Measurements from ENCODE around the gene IPMK.

Gene IPMK

GRCh38 chr10:58267713-58268453 is at the start of gene IPMK:
TSS of gene IPMK (minus strand) at chr10:58267894. CDS start at chr10:58267611, 283 bp downstream.
- peak; percentile 95 to 97 for DNase-seq
- TF ChIP-seq GATA1 (IDR thresholded peaks at IDR 0.05; ENCODE audit: low read depth, low read length) (no peak), POLR2A (IDR thresholded peaks at IDR 0.05; ENCODE audit: low read length) (peak; percentile 56)

- DNase-seq, result no peak
- TF ChIP-seq POLR2A (IDR thresholded peaks at IDR 0.05; ENCODE audit: low read length), result no peak
Observed at GRCh38 chr10:58316874-58317273, 49.2 kb upstream of the IPMK start.

GRCh38 chr10:58311026-58311425 is 43.3 kb upstream of the IPMK start:
- TF ChIP-seq POLR2A (IDR thresholded peaks at IDR 0.05; ENCODE audit: low read length), result no peak
- TF ChIP-seq GATA1 (IDR thresholded peaks at IDR 0.05; ENCODE audit: low read depth, low read length), result no peak

GRCh38 chr10:58307676-58308075 is 40.0 kb upstream of the IPMK start:
- no peak for DNase-seq
- no peak for TF ChIP-seq GATA1 (IDR thresholded peaks at IDR 0.05; ENCODE audit: low read depth, low read length)
- TF ChIP-seq POLR2A (IDR thresholded peaks at IDR 0.05; ENCODE audit: low read length), result no peak

More at GRCh38 chr10:58311026-58311425, 43.3 kb upstream of the IPMK start:
- DNase-seq, result no peak

GRCh38 chr10:58305821-58306220 is 38.1 kb upstream of the IPMK start:
- TF ChIP-seq POLR2A (IDR thresholded peaks at IDR 0.05; ENCODE audit: low read length) (no peak), GATA1 (IDR thresholded peaks at IDR 0.05; ENCODE audit: low read depth, low read length) (no peak)

GRCh38 chr10:58304099-58304633 is 36.5 kb upstream of the IPMK start:
- TF ChIP-seq POLR2A (IDR thresholded peaks at IDR 0.05; ENCODE audit: low read length) (no peak), GATA1 (IDR thresholded peaks at IDR 0.05; ENCODE audit: low read depth, low read length) (no peak)
- no peak for DNase-seq

More at GRCh38 chr10:58305821-58306220, 38.1 kb upstream of the IPMK start:
- DNase-seq, result no peak

GRCh38 chr10:58302254-58302653 is 34.6 kb upstream of the IPMK start:
- TF ChIP-seq GATA1 (IDR thresholded peaks at IDR 0.05; ENCODE audit: low read depth, low read length) (no peak), POLR2A (IDR thresholded peaks at IDR 0.05; ENCODE audit: low read length) (no peak)
- DNase-seq, result no peak

GRCh38 chr10:58300676-58301075 is 33.0 kb upstream of the IPMK start:
- DNase-seq, result no peak
- TF ChIP-seq GATA1 (IDR thresholded peaks at IDR 0.05; ENCODE audit: low read depth, low read length) (no peak), POLR2A (IDR thresholded peaks at IDR 0.05; ENCODE audit: low read length) (no peak)

- TF ChIP-seq POLR2A (IDR thresholded peaks at IDR 0.05; ENCODE audit: low read length) (no peak), GATA1 (IDR thresholded peaks at IDR 0.05; ENCODE audit: low read depth, low read length) (no peak)
- peak; percentile 47 to 72 for DNase-seq
Observed at GRCh38 chr10:58299580-58299979, 31.9 kb upstream of the IPMK start.

GRCh38 chr10:58293989-58294388 is 26.3 kb upstream of the IPMK start:
- DNase-seq, result no peak
- TF ChIP-seq GATA1 (IDR thresholded peaks at IDR 0.05; ENCODE audit: low read depth, low read length) (no peak), POLR2A (IDR thresholded peaks at IDR 0.05; ENCODE audit: low read length) (no peak)

GRCh38 chr10:58291538-58292174 is 24.0 kb upstream of the IPMK start:
- no peak for TF ChIP-seq POLR2A (IDR thresholded peaks at IDR 0.05; ENCODE audit: low read length)
- no peak for TF ChIP-seq GATA1 (IDR thresholded peaks at IDR 0.05; ENCODE audit: low read depth, low read length)

GRCh38 chr10:58282615-58283014 is 14.9 kb upstream of the IPMK start:
- DNase-seq, result peak in 1 of 2 experiments; percentile 1
- TF ChIP-seq POLR2A (IDR thresholded peaks at IDR 0.05; ENCODE audit: low read length) (no peak), GATA1 (IDR thresholded peaks at IDR 0.05; ENCODE audit: low read depth, low read length) (no peak)

More at GRCh38 chr10:58291538-58292174, 24.0 kb upstream of the IPMK start:
- DNase-seq, result peak; percentile 55 to 68

- no peak for DNase-seq
- no peak for TF ChIP-seq POLR2A (IDR thresholded peaks at IDR 0.05; ENCODE audit: low read length)
- no peak for TF ChIP-seq GATA1 (IDR thresholded peaks at IDR 0.05; ENCODE audit: low read depth, low read length)
Observed at GRCh38 chr10:58281092-58281752, 13.5 kb upstream of the IPMK start.

- no peak for DNase-seq
- TF ChIP-seq POLR2A (IDR thresholded peaks at IDR 0.05; ENCODE audit: low read length), result no peak
- TF ChIP-seq GATA1 (IDR thresholded peaks at IDR 0.05; ENCODE audit: low read depth, low read length), result no peak
Observed at GRCh38 chr10:58280477-58280876, 12.8 kb upstream of the IPMK start.
